Upper lobe of left lung (tissue), 6 donors: Measurements from ENCODE around the gene SLC12A7. TPM values are rescaled to one million over a fixed set of nuclear protein-coding genes. Genes with fewer than 3 reads are reported as not detected.

Source experiments
- ATAC-seq, 2 donors: fragments of 200-7000 bp; cut with Tn5 transposase; one replicate each; pipeline ENCODE4 v1.9.1; 2022; ENCODE audit warnings: mild to moderate bottlenecking in 2 of 2, moderate library complexity in 2 of 2; ENCODE audit not compliant: low FRiP score in 2 of 2
- DNase-seq, 2 donors: peaks; one replicate each; pipeline ENCODE4 v3.0.0-alpha.2; 2019 to 2020
- H3K27ac ChIP-seq, 4 donors: fragments of 200-600 bp; sonication (generic); one replicate each; pipeline ENCODE4 v1.5.1; 2016 to 2019
- H3K27me3 ChIP-seq, 4 donors: fragments of 200-600 bp; sonication (generic); one replicate each; pipeline ENCODE4 v1.5.1; 2017 to 2019
- H3K36me3 ChIP-seq, 4 donors: fragments of 200-600 bp; sonication (generic); one replicate each; pipeline ENCODE4 v1.5.1; 2016 to 2019
- H3K4me1 ChIP-seq, 4 donors: fragments of 200-600 bp; sonication (generic); one replicate each; pipeline ENCODE4 v1.5.1; 2018 to 2019
- H3K4me3 ChIP-seq, 4 donors: fragments of 200-600 bp; sonication (generic); one replicate each; pipeline ENCODE4 v1.5.1; 2017 to 2019; ENCODE audit warnings: mild to moderate bottlenecking in 2 of 4, moderate library complexity in 1 of 4
- H3K9me3 ChIP-seq, 4 donors: fragments of 200-600 bp; sonication (generic); one replicate each; pipeline ENCODE4 v1.5.1; 2018 to 2019
- CTCF ChIP-seq, 6 experiments: fragments of 450-650 bp in 4 of 6; fragments of 200-600 bp in 2 of 6; sonication (generic) in 2 of 6; IDR thresholded peaks; one replicate each; pipeline ENCODE4 v1.5.1; 2016 to 2019; ENCODE audit warnings: antibody characterized with exemption in 6 of 6
- EP300 ChIP-seq, 4 donors: sonication (generic); formaldehyde crosslinking; IDR thresholded peaks; one replicate each; pipeline ENCODE4 v1.5.1; 2017; ENCODE audit warnings: antibody characterized with exemption in 4 of 4, control low read depth in 2 of 4
- POLR2A ChIP-seq, 4 donors: fragments of 450-650 bp; IDR thresholded peaks; one replicate each; pipeline ENCODE4 v1.5.1; 2016 to 2017; ENCODE audit warnings: antibody characterized with exemption in 4 of 4, mild to moderate bottlenecking in 2 of 4
- POLR2AphosphoS5 ChIP-seq, 2 donors: sonication (generic); formaldehyde crosslinking; IDR thresholded peaks; one replicate each; pipeline ENCODE4 v1.5.1; 2017; ENCODE audit warnings: antibody characterized with exemption in 2 of 2
- WGBS, 2 donors: methylation state at CpG; one replicate each; pipeline ENCODE4 v1.1.5; 2017 to 2018; 5-methylcytosine and 5-hydroxymethylcytosine counted together
- total RNA-seq, 6 donors: library from RNA; depleted of rRNA in 4 of 6; stranded (reverse); fragments of >200 nt in 4 of 6; gene quantifications; one replicate each; pipeline versions ENCODE4 v1.1.0 to v1.2.1, GENCODE V29; 2016 to 2021
- donor health status: DM: no; HTN: no; CAD: no; lungs with moderate emphysema.
- donor health status: DM: no; HTN: yes; CAD: no; lungs with severe emphysema.

The SLC12A7 gene
- total RNA-seq, 6 donors from 2014 or later: 31.3 to 138 (median 48.5) TPM

GRCh38 chr5:1055896-1056610 lies 55.8 kb downstream of the SLC12A7 start:
- H3K36me3 ChIP-seq: peaks cover 0 to 93% (median 64%) of the 10 kb centered on the region in 4 donors
- 91 to 96% methylated on average over 32 to 39 of the region's 39 CpGs for WGBS, 2 donors
- no peak overlapping the region for H3K4me3 ChIP-seq
- no peak overlapping the region for H3K27ac ChIP-seq
- TF ChIP-seq POLR2A (IDR thresholded peaks at IDR 0.05): no peak
- TF ChIP-seq POLR2AphosphoS5 (IDR thresholded peaks at IDR 0.05): no peak
- no peak for TF ChIP-seq CTCF (IDR thresholded peaks at IDR 0.05)
- TF ChIP-seq EP300 (IDR thresholded peaks at IDR 0.05): no peak
- H3K27me3 ChIP-seq: no peaks in the 10 kb centered on the region
- no peaks in the 10 kb centered on the region for H3K4me1 ChIP-seq
- DNase-seq: peak in 1 of 2 donors; percentile 77
- no peaks in the 10 kb centered on the region for H3K9me3 ChIP-seq
- ATAC-seq: no peak

GRCh38 chr5:1054799-1055775 lies 56.8 kb downstream of the SLC12A7 start:
- peaks cover 0 to 94% (median 63%) of the 10 kb centered on the region in 4 donors for H3K36me3 ChIP-seq
- no peak overlapping the region for H3K4me3 ChIP-seq
- H3K27ac ChIP-seq: no peak overlapping the region
- H3K9me3 ChIP-seq: no peaks in the 10 kb centered on the region
- ATAC-seq (no peak), DNase-seq (peak in 1 of 2 donors; percentile 63)
- H3K27me3 ChIP-seq: no peaks in the 10 kb centered on the region
- TF ChIP-seq CTCF (IDR thresholded peaks at IDR 0.05): no peak
- no peaks in the 10 kb centered on the region for H3K4me1 ChIP-seq
- whole genome bisulfite sequencing, 2 donors: 85 to 90% methylated on average over 25 to 39 of the region's 39 CpGs

- DNase-seq (peak in 1 of 2 donors; percentile 81), ATAC-seq (no peak)
- Histone ChIP-seq H3K4me1 (no peaks in the 10 kb centered on the region), H3K9me3 (no peaks in the 10 kb centered on the region), H3K4me3 (no peak overlapping the region), H3K27me3 (no peaks in the 10 kb centered on the region), H3K36me3 (peaks cover 0 to 85% (median 54%) of the 10 kb centered on the region in 4 donors), H3K27ac (no peak overlapping the region)
- WGBS, 2 donors: 95% methylated on average over 28 to 38 of the region's 39 CpGs
- TF ChIP-seq POLR2AphosphoS5 (IDR thresholded peaks at IDR 0.05): no peak
- no peak for TF ChIP-seq EP300 (IDR thresholded peaks at IDR 0.05)
- TF ChIP-seq CTCF (IDR thresholded peaks at IDR 0.05): no peak
- TF ChIP-seq POLR2A (IDR thresholded peaks at IDR 0.05): no peak
These were observed 57.7 kb downstream of the SLC12A7 start for GRCh38 chr5:1054018-1054798.

- TF ChIP-seq POLR2A (IDR thresholded peaks at IDR 0.05) (no peak), POLR2AphosphoS5 (IDR thresholded peaks at IDR 0.05) (no peak), EP300 (IDR thresholded peaks at IDR 0.05) (no peak), CTCF (IDR thresholded peaks at IDR 0.05) (no peak)
- WGBS, 2 donors: 93 to 94% methylated on average over 19 to 32 of the region's 32 CpGs
- no peaks in the 10 kb centered on the region for H3K27me3 ChIP-seq
- no peaks in the 10 kb centered on the region for H3K4me1 ChIP-seq
- no peak overlapping the region for H3K27ac ChIP-seq
- no peak overlapping the region for H3K4me3 ChIP-seq
- DNase-seq (peak in 1 of 2 donors; percentile 76), ATAC-seq (no peak)
- H3K36me3 ChIP-seq: peaks cover 0 to 78% (median 48%) of the 10 kb centered on the region in 4 donors
- no peaks in the 10 kb centered on the region for H3K9me3 ChIP-seq
These were observed 58.4 kb downstream of the SLC12A7 start for GRCh38 chr5:1053391-1054017.
